GM12878 (cell line): ENCODE data around the gene C16orf96. TPM values are rescaled to one million over a fixed set of nuclear protein-coding genes. Genes with fewer than 3 reads are reported as not detected.

Source experiments
- ATAC-seq: fragments of 200-7000 bp; cut with Tn5 transposase; 3 replicates; pipeline ENCODE4 v1.9.1; 2020; ENCODE audit warnings: mild to moderate bottlenecking, moderate library complexity
- BruUV-seq: library from RNA; stranded (reverse); fragments of 400-500 nt; replicated peaks from 2 replicates; lab custom pipeline; 2021; lab: Mats Ljungman, UMichigan
- CTCF ChIA-PET: fragments of 300-600 bp; sonication (Branson Sonifier 250); formaldehyde crosslinking; extraction: SDS; loops from one replicate; lab custom pipeline; 2021; ENCODE audit warnings: inconsistent platforms; lab: Yijun Ruan, JAX
- POLR2A ChIA-PET: fragments of 350-600 bp; formaldehyde crosslinking; extraction: SDS; loops from one replicate; lab custom pipeline; 2021; ENCODE audit warnings: inconsistent platforms; lab: Charles Lee
- RAD21 ChIA-PET: fragments of 300-600 bp; sonication (Branson Sonifier 250); formaldehyde crosslinking; loops from one replicate; lab custom pipeline; 2023; ENCODE audit warnings: antibody characterized with exemption; ENCODE audit not compliant: unreplicated experiment; lab: Charles Lee
- SMC1A ChIA-PET: fragments of 300-600 bp; sonication (Branson Sonifier 250); formaldehyde crosslinking; loops from one replicate; lab custom pipeline; 2023; ENCODE audit not compliant: unreplicated experiment, uncharacterized antibody; lab: Charles Lee
- DNase-seq: peaks from one replicate; pipeline ENCODE4 v3.0.0-alpha.2; 2011; ENCODE audit warnings: low read depth, low spot score
- FAIRE-seq: peaks from 3 replicates; lab custom pipeline; 2011; peaks lifted over from hg19 to GRCh38; lab: Jason Lieb, UNC
- H2AFZ ChIP-seq: 2 replicates; pipeline ENCODE4 v1.6.0; 2011; ENCODE audit warnings: low read depth, low read length, control low read depth; ENCODE audit not compliant: control insufficient read depth
- H3K27ac ChIP-seq: 2 replicates; pipeline ENCODE4 v1.5.1; 2011; ENCODE audit warnings: control low read depth; ENCODE audit not compliant: control insufficient read depth, insufficient read depth
- H3K27me3 ChIP-seq, 2 experiments: replicated peaks in 1 of 2; 2 replicates each; pipeline versions ENCODE4 v1.6.0 to v1.6.1; 2011; ENCODE audit warnings: low read length in 1 of 2; ENCODE audit not compliant: control insufficient read depth in 2 of 2, insufficient read depth in 2 of 2
- H3K36me3 ChIP-seq, 2 experiments: 2 replicates each; pipeline ENCODE4 v1.5.1; 2011; ENCODE audit warnings: low read length in 1 of 2; ENCODE audit not compliant: control insufficient read depth in 2 of 2, insufficient read depth in 2 of 2
- H3K4me1 ChIP-seq: 2 replicates; pipeline ENCODE4 v1.6.1; 2011; ENCODE audit warnings: mild to moderate bottlenecking, low read length, moderate library complexity, mixed read lengths; ENCODE audit not compliant: control insufficient read depth, insufficient read depth
- H3K4me2 ChIP-seq: 2 replicates; pipeline ENCODE4 v1.6.0; 2011; ENCODE audit warnings: control low read depth; ENCODE audit not compliant: control insufficient read depth, insufficient read depth
- H3K4me3 ChIP-seq: fragments of 200-600 bp; sonication (generic); 2 replicates; pipeline ENCODE4 v1.5.1; 2016
- H3K79me2 ChIP-seq: 2 replicates; pipeline ENCODE4 v1.6.0; 2011; ENCODE audit warnings: low read length; ENCODE audit not compliant: control insufficient read depth, insufficient read depth
- H3K9ac ChIP-seq: 2 replicates; pipeline ENCODE4 v1.8.0; 2011; ENCODE audit warnings: low read length, control low read depth, mixed read lengths; ENCODE audit not compliant: control insufficient read depth, insufficient read depth
- H3K9me3 ChIP-seq: replicated peaks from 3 replicates; pipeline ENCODE4 v1.5.1; 2011; ENCODE audit warnings: mild to moderate bottlenecking, low read length; ENCODE audit not compliant: control insufficient read depth, insufficient read depth
- H4K20me1 ChIP-seq: 2 replicates; pipeline ENCODE4 v1.6.0; 2011; ENCODE audit not compliant: control insufficient read depth, insufficient read depth
- CBFB ChIP-seq: IDR thresholded peaks from 2 replicates; pipeline ENCODE4 v1.6.1; 2016; ENCODE audit warnings: antibody characterized with exemption, low read depth
- CHD1 ChIP-seq: IDR thresholded peaks from 2 replicates; pipeline ENCODE4 v1.6.1; 2012; ENCODE audit warnings: low read depth, low read length, improper control_type of control experiment
- E2F4 ChIP-seq: IDR thresholded peaks from 2 replicates; pipeline ENCODE4 v1.6.1; 2012; ENCODE audit warnings: low read depth, low read length, improper control_type of control experiment
- HCFC1 ChIP-seq: fragments of 150-350 bp; IDR thresholded peaks from 2 replicates; pipeline ENCODE4 v1.6.1; 2014; ENCODE audit warnings: low read length
- IKZF1 ChIP-seq: fragments of 450-650 bp; conservative IDR thresholded peaks from 2 replicates; pipeline ENCODE4 v1.6.1; 2017; ENCODE audit warnings: antibody characterized with exemption, mild to moderate bottlenecking
- IRF3 ChIP-seq: fragments of 450-650 bp; IDR thresholded peaks from 2 replicates; pipeline ENCODE4 v1.6.1; 2014; ENCODE audit warnings: mild to moderate bottlenecking
- MEF2A ChIP-seq: IDR thresholded peaks from 2 replicates; pipeline ENCODE4 v1.6.1; 2011; ENCODE audit warnings: low read depth, mild to moderate bottlenecking, low read length, moderate library complexity; ENCODE audit not compliant: insufficient read depth
- MXI1 ChIP-seq: fragments of 150-350 bp; IDR thresholded peaks from 2 replicates; pipeline ENCODE4 v1.6.1; 2011; ENCODE audit warnings: low read depth, mild to moderate bottlenecking, inconsistent platforms, low read length, improper control_type of control experiment
- MYB ChIP-seq: fragments of 150-350 bp; IDR thresholded peaks from 2 replicates; pipeline ENCODE4 v1.6.1; 2014; ENCODE audit warnings: mild to moderate bottlenecking, low read depth, low read length, borderline replicate concordance
- RELA ChIP-seq: fragments of 450-650 bp; IDR thresholded peaks from 2 replicates; pipeline ENCODE4 v1.8.0; 2014; ENCODE audit warnings: borderline replicate concordance; ENCODE audit not compliant: partially characterized antibody
- RELB ChIP-seq: fragments of 450-650 bp; IDR thresholded peaks from 2 replicates; pipeline ENCODE4 v1.6.1; 2017; ENCODE audit warnings: low read depth, mild to moderate bottlenecking, moderate library complexity
- SMARCA5 ChIP-seq: fragments of 450-650 bp; IDR thresholded peaks from 2 replicates; pipeline ENCODE4 v1.6.1; 2017; ENCODE audit warnings: mild to moderate bottlenecking
- SREBF2 ChIP-seq: IDR thresholded peaks from 2 replicates; pipeline ENCODE4 v1.6.1; 2012; ENCODE audit warnings: mild to moderate bottlenecking, low read length
- ZBTB11 ChIP-seq: fragments of 450-650 bp; formaldehyde crosslinking; IDR thresholded peaks from 2 replicates; pipeline ENCODE4 v1.5.0; 2022; ENCODE audit warnings: mild to moderate bottlenecking, missing genetic modification characterization
- ZNF207 ChIP-seq: fragments of 450-650 bp; IDR thresholded peaks from 2 replicates; pipeline ENCODE4 v1.6.1; 2014; ENCODE audit warnings: antibody characterized with exemption, mild to moderate bottlenecking, borderline replicate concordance
- WGBS: methylation state at CpG from one replicate; pipeline ENCODE4 v1.1.6; 2016; ENCODE audit warnings: low lambda C conversion rate; ENCODE audit not compliant: insufficient replicate concordance, insufficient coverage; ENCODE audit errors: missing lambda C conversion rate; 5-methylcytosine and 5-hydroxymethylcytosine counted together
- in situ Hi-C: fragments of 300-500 bp; cut with MboI; formaldehyde crosslinking; loops from 9 replicates; pipeline ENCODE4 v1.14.3; 2018; ENCODE audit warnings: mixed read lengths
- intact Hi-C: fragments of 100-400 bp; cut with micrococcal nuclease; formaldehyde crosslinking; loops from one replicate; pipeline ENCODE4 v1.14.2; 2022; ENCODE audit not compliant: unreplicated experiment
- polyA plus RNA-seq, 11 experiments: library from polyadenylated mRNA; depleted of rRNA in 4 of 11; unstranded in 6 of 11; stranded (reverse) in 5 of 11; fragments of >200 nt; fragmentation: Nextera tagmentation in 4 of 11; fragmentation: Illumina TruSeq in 1 of 11; extraction: Ambion mirVana in 4 of 11; extraction: Trizol in 1 of 11; gene quantifications; 1 replicate in 1 of 11; 2 replicates in 10 of 11; pipeline versions ENCODE4 v1.2.1 to v1.2.3, GENCODE V29; 2011 to 2016; ENCODE audit warnings: inconsistent platforms in 2 of 11, missing spikeins in 2 of 11, low read depth in 1 of 11
- total RNA-seq, 4 experiments: library from RNA; depleted of rRNA in 3 of 4; stranded (reverse); fragments of >200 nt in 3 of 4; fragmentation: Illumina TruSeq in 1 of 4; extraction: Trizol in 1 of 4; gene quantifications; 2 replicates each; pipeline versions ENCODE4 v1.2.1 to v1.2.3, GENCODE V29; 2013 to 2021

Gene C16orf96
- total and polyA plus RNA-seq, 10 of the 15 experiments (the other 5 are each of a cell fraction or from before 2014, with no cell fraction given), result 0.01 to 0.08 (median 0.01) TPM; not detected in 7

- peaks cover 3% of the 10 kb centered on the region; the same call in 1 of the 2 replicates for H3K4me1 ChIP-seq
- no peak overlapping the region for H3K4me2 ChIP-seq
- no peaks in the 10 kb centered on the region for H3K79me2 ChIP-seq
- CTCF ChIA-PET, result interaction anchor here (1.0 kb wide), 1 partner anchor 9 kb away, joined by 3 read pairs; no protein-coding TSS in a partner anchor
- ATAC-seq (no peak), FAIRE-seq (no peak), DNase-seq (no peak)
- no peak overlapping the region for H3K4me3 ChIP-seq
- SMC1A ChIA-PET, result no interaction called here
- H3K36me3 ChIP-seq, result no peaks in the 10 kb centered on the region
- intact Hi-C loops (no loop called here), in situ Hi-C loops (no loop called here)
- H3K27me3 ChIP-seq, result no peaks in the 10 kb centered on the region; a peak in 1 of 4 replicates
- no peaks in the 10 kb centered on the region for H4K20me1 ChIP-seq
- POLR2A ChIA-PET, result no interaction called here
- H3K9me3 ChIP-seq, result no peaks in the 10 kb centered on the region
- H2AFZ ChIP-seq, result no peak overlapping the region
- BruUV-seq, result no TSS peak
- no peak overlapping the region for H3K27ac ChIP-seq
- RAD21 ChIA-PET, result no interaction called here
- no peak overlapping the region for H3K9ac ChIP-seq
- 67% methylated on average over 15 of the region's 15 CpGs for WGBS
- TF ChIP-seq RELB (no peak), SREBF2 (no peak), MXI1 (no peak), IRF3 (no peak), CHD1 (no peak), CBFB (no peak), MEF2A (no peak), MYB (no peak), RELA (no peak), ZNF207 (no peak), SMARCA5 (no peak), IKZF1 (no peak), E2F4 (no peak), HCFC1 (no peak), ZBTB11 (CRISPR knock-in tag) (no peak)
Measured at GRCh38 chr16:4570688-4571321, 14.7 kb downstream of the C16orf96 start.
